Measurements from ENCODE around the gene CDH15.
A peak's percentile ranks its signal among the peaks of the same experiment; 100 is the strongest.
"Not testable (repeated sequence)": the region's sequence is repeated elsewhere in the genome, so short reads cannot be mapped to it uniquely, and the experiment has no call there.

Gene CDH15

DNA sequence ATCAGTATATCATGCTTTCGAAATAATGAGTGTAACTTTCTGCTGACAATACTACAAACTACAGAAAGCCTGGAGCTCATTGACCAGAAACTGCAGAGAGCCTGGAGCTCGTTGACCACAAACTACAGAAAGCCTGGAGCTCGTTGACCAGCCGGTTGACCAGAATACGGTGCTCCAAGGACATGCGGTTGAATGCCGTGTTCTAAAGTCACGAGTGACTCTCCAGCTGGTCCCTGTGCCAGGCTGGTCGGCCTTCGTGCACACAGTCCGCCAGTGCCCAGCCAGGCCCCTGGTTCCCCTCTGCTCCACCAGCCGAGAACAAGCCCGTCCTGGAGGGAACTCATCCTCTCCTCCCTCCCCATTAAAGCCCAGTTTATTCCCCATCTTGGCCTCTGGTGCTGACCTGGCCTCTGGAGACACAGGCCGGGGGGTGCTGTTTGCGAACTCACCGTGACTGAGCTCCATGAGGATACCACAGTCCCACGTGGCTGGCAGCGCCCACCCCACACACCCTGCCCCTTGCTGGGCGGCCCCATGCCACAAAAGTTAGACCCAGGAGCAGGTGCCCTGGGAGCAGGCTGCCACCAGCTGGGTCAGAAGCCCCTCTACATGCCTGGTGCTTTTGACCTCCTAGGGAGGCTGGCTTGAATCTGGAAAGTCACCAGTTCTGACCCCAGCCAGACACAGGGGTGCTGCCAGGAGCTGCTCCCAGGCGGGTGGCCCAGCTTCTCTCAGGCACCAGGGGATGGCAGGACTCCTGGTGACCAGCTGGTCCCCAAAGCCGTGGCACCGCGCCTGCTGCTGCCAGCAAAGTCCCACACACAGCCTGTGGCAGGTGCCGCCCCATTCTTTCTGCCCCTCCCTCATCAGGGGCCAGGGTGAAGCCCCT, 15.5 kb upstream of the CDH15 start:
- no peak for DNase-seq (ENCODE audit: low read depth in 4 of 4, low spot score in 1 of 4)

DNA sequence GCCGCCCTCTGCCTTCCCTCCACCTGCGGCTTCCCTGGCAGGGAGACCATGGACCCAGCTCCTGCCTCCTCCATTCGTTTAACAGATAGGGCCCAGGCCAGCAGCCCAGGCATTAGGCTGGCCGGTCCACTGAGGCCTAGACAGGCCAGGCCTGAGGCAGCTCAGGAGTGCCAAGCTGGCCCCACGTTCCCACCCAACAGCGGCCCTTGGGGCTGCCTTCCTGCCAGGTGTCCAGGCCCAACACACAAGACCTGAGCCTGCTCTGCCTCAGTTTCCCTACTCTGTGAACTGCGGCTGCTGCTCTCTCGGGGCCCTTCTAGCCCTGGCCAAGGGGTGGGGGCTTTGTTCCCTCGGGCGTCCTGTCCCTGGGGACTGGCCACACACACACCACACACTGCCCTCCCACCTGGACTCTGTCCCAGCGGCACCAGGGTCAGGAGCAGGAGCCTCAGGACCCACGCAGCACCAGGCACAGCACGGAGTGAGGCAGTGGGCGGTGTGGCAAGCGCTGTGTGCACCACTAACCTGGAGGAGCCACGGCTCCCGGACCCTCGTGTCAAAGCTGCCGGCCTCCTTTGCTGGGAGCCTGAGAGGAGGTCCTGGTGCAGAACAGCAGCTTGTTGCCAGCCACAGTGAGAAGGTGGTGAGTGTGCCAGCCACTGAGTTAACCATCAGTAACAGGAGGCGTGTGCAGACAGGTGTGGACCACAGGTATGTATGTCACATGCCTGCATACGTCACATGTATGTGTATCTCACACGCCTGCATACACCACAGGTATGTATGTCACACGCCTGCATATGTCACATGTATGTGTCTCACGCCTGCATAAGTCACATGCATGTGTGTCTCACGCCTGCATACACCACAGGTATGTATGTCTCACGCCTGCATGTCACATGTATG, 14.6 kb upstream of the CDH15 start:
- DNase-seq (ENCODE audit: low read depth in 4 of 4, low spot score in 1 of 4): no peak

DNA sequence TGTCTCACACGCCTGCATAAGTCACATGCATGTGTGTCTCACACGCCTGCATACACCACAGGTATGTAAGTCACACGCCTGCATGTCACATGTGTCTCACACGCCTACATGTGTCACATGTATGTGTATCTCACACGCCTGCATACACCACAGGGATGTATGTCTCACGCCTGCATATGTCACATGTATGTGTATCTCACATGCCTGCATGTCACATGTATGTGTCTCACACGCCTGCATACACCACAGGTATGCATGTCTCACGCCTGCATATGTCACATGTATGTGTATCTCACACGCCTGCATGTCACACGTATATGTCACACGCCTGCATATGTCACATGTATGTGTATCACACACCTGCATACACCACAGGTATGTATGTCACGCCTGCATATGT, 13.8 kb upstream of the CDH15 start:
- no peak for DNase-seq (ENCODE audit: low read depth in 4 of 4, low spot score in 1 of 4)

DNA sequence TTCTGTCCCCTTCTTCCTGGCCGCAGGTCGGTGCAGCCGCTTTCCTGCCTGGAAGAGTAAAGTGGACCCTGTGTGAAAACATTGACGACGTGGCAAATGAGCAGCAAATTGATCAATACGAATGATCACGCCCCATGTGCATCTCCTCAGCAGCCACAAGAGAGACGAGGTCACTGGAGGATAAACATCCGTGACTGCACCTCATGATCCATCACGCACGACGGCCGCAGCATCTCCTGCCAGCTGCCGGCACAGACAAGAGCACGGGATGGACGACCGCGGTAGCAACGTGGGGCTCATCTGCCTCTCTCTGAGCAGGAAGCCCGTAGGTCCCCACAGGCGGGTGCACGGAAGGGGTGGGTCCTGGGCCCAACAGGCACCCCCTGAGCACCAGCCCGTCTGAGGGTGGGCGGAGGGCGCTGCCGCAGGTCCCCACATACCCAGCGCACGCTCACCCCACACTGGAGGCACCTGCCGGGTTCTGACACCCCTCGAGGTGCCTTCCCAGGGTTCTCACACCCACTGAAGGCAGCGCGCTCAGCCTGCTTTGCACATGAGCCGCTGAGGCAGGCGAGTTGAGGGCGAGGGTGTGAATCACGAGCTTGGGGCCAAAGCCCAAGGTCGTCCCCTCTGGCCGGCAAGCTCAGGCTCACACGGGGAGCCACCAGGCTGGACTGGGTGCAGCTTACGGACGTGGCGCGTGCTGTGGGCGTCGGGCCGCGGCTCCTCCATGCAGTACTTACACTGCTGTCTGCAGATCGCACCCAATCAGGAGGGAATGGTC, 12.3 kb upstream of the CDH15 start:
- no peak for DNase-seq (ENCODE audit: low read depth in 4 of 4, low spot score in 1 of 4)

DNA sequence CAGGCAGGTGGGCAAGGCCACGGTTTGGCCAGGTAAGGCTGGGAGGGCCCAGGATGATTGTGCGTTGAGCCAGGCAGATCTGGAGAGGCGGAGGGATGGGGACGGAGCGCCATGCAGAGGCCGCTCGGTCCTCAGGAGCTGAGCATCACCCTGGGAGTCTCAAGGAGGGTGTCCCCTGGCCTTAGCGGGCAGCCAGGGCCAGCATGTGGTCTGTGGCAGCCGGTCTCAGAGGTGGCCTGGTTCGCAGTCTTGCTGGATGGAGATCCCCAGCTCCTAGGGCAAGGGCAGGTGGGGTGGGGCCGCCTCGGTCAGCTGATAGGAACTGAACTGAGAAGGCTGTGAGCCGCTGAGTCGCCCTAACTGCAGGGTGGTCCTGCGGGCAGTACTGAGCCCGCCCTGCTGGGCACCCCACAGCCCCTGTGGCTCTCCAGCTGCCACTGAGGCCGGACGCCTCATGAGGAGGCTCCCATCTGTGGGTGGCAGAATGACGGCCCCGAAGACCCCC, 11.6 kb upstream of the CDH15 start:
- DNase-seq (ENCODE audit: low read depth in 4 of 4, low spot score in 1 of 4): no peak

DNA sequence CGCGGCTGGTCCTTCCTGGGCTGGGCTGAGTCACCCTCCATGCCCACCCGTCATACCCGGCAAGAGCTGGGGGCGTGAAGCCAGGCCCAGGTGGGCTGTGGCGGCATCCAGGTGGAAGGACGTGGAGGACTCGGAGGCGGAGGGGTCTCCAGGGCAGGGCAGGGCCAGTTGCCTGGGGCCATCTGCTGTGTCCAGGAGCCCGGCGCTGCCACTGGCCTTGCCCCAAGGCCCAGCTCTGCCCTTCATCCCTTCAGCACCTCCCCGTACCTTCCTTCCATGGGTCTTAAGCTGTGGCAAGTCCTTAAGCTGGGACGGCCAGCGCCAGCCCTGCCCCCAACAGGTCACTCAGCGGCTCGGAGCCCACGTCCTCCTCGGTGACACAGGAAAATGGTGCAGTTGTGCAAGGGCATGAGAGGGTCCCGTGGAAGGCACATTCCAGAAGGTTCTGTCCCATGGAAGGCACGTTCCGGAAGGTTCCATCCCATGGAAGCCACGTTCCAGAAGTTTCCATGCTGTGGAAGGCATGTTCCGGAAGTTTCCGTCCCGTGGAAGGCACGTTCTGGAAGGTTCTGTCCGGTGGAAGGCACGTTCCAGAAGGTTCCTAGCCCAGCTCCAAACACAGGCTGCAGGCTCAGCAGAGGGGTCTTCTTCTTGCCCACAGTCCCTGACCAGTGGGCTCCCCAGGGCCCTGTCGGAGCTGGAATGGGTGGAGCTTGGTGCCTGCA, 10.4 kb upstream of the CDH15 start:
- no peak for DNase-seq (ENCODE audit: low read depth in 4 of 4, low spot score in 1 of 4)

DNA sequence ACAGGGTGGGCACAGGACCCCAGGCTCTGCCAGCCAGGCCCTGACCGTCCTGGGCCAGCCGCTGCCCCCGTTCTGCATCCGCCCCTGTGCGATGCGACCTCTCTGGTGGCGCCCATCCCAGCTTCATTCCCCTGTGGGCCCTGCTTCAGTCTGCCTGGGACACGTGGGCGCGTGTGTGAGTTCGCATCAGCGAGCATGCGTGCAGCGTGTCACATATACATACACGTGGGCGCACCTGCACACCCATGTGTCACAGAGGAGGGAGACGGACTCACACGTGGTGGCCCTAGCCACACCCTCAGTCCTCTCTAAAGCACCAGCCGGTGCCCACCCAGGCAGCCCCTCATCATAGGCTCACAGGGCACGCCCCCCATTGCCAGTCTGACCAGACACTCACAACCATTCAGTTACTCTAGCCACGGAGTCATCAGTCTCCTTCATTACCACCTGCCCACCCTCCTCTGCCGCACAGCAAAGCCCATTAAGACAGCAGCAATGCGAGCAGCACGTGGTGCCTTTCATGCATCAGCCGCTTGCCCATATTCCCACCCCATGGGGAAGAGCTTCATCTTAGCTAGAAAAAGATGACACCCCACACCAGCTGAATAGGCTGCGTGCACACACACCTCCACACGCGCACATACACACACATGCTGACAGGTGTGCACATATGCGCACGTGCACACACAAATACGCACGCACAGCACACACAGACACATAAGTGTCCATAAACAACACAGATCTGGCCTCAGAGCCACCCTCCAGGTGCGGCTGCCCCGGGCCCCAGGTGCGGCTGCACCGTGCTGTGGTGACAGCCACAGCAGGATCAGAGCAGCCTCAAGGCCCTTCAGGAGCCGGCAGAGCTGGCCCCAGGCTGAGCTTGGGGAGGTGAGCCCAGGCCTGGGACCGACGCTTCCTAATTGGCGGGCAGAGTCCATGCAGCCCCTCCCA, 9.5 kb upstream of the CDH15 start:
- DNase-seq (ENCODE audit: low read depth in 4 of 4, low spot score in 1 of 4): no peak

DNA sequence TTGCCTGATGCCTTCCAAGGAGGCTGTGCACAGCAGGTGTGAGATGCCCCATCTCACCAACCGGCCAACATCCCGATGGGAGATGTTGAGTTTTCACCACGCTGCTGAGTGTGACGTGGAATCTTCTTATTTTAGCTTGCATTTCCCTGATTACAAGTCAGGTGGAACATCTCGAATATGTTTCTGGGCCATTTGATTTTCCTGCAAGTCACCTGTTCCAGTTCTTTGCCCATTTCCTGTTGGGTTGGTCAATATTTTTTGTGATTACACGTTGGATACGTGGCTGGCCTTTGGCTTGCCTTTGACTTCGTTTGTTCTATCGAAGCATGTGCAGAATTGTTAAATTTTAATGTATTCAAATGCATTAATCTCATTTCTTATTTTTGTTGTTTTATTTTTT, 8.3 kb upstream of the CDH15 start:
- no peak for DNase-seq (ENCODE audit: low read depth in 4 of 4, low spot score in 1 of 4)

DNA sequence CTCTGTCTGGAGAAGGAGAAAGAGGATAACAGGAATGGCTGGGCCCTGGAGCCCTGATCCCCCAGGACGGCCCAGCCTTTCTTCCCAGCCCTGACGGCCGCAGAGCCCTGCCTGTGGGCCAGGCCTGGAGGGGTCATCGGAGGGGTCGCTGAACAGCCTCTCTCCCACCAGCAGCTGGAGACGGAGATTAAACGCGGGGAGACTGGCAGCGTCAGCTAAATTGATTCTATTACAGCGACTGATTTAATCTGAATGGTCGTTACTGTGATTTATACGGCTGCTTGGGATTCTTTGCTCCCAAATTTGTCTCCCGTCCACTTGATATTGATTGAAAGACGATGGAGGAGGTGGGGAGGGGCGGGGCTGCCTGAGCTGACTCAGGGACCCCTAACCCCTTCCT, 7.1 kb upstream of the CDH15 start:
- no peak for DNase-seq (ENCODE audit: low read depth in 4 of 4, low spot score in 1 of 4)

DNA sequence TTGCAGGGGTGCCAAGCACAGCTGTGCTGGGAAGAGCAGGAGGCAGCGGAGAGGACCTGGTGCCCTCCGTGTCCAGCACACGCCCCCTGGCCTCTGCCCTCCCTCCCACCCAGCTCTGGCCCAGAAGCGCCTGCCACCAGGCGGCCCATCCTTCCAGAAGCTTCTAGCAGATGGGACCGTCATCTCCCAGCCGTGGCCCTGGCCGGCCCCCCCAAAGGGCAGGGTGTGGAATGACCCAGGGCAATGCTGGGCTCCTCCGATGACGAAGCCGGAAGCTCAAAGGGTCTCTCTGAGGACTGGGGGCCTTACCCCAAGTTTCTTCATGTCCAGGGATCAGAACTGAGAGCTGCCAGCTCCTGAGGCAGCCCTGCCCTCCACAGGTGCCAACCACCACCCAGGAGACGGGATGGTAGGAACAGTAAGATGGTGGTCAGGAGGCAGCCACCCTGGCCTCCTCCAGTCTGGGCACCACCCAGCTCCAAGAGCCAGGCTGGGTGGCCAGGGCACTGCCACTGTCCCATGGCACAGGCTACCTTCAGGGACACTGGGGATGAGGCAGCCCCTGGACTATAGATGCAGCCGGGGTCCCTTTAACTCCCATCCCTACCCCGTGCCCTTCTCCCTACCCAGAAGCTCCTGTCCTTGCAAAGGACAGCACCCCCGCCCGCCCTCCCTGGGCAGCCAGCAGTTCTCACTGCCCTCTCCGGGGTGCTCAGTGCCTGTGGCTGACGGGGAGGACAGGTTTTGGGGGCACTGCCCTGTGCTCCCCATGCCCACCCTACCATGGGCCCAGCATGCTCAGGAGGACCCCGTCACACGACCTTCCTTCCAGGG, 6.5 kb upstream of the CDH15 start:
- no peak for DNase-seq (ENCODE audit: low read depth in 4 of 4, low spot score in 1 of 4)

DNA sequence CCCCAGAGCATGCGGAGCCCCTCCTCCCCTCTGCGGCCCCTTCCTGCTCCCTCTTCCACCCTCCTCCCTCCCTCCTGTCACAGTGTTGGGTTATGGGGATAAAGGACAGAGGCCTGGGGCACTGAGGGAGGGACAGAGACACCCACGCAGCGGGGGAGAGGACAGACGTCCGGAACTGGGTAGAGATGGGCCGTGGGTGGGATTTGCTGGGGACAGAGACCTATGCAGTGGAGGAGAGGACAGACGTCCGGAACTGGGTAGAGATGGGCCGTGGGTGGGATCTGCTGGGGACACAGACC, 5.9 kb upstream of the CDH15 start:
- not testable (repeated sequence) for DNase-seq (ENCODE audit: low read depth in 4 of 4, low spot score in 1 of 4)

DNA sequence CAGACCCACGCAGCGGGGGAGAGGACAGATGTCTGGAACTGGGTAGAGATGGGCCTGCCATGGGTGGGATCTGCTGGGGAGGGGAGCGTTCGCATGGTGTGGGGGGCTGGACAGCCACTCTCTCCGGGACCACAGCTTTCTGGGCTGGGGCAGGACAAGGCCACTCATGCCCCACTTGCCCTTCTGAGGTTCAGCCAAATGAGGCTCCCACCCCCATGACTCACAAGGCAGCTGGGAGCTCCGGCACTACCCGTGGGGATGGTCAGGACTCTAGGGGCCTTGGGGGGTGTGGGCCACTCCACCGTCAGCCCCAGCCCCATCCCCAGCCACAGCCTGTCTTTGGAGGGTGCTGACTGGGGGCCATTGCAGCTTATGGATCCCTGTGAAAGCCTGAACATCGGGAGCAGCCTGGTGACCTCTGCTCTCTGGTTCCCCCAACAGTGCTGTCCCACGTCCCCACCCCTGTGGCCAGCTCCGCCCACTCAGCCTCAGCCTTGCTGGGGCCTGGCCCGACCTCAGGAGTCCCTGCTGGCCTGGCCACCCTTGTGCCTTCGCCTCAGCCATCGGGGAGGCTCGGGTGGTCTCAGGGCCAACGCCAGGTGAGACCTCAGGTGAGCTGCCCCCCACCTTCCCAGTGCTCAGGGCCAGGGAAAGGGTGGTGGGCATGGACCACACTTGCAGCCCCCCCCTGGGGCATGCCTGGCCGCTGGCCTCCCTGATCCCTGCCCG, 4.7 kb upstream of the CDH15 start:
- no peak for DNase-seq (ENCODE audit: low read depth in 4 of 4, low spot score in 1 of 4)

DNA sequence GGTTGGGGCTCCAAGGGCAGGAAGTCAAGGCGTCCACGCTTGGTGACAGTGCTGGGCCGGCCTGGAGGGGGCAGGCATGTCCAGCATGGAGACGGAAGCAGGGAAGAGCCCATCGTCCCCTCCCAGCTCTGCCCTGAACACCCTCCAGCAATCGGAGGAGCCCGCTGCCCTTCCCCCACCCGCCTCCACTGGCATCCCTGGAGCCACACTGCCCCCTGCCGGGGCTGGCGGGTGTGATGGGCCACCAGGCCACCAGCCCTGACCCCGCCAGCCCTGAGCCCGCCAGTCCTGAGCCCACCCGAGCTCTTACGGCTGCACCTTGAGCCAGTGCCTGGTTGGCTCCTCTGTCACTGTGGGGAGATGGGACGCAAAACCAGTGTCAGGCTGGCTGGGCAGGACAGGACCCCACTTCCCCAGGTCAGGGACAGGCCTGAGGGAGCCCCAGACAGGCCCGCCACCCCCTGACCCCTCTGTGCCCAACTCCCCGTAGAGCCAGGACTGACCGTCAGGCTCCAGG, 4.1 kb upstream of the CDH15 start:
- peak; percentile 66 to 94 (median 80) for DNase-seq (ENCODE audit: low read depth in 4 of 4, low spot score in 1 of 4)

DNA sequence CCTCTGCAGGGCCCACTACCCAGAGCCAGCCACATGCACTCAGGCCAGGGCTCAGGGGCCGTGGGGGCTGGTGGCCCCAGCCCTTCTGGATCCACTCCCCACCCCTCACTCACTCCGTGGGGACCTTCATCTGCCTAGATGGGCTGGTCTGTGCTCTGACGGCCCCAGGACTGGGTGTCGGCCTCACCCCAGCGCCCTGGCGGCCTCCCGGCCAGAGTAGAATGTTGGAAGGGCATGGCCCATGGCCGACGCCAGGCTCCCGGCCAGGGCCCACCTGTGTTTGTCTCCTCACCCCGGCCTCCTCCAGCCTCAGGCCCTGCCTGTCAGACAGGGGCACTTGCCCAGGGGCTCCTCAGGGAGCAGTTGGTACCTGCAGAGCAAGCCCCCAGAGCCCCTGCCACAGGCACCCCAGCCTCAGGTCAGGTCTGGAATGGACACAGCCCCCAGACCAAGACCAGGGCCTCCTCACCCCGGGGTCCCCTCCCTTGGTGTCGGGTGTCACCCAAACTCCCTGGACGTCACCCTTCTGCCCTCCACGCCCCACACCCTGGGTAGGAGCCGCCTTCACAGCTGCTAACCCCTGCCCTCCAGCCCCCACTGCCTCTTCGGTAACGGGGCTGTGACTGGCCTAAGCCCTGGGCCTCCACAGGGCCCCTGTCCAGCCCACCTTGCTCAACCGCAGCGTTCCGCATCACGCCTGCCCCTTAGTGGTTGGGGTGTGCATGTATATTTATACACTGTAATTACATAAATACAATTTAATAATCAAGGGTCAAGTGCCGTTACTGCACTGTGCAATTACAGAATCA, 3.0 kb upstream of the CDH15 start:
- DNase-seq (ENCODE audit: low read depth in 4 of 4, low spot score in 1 of 4): no peak

DNA sequence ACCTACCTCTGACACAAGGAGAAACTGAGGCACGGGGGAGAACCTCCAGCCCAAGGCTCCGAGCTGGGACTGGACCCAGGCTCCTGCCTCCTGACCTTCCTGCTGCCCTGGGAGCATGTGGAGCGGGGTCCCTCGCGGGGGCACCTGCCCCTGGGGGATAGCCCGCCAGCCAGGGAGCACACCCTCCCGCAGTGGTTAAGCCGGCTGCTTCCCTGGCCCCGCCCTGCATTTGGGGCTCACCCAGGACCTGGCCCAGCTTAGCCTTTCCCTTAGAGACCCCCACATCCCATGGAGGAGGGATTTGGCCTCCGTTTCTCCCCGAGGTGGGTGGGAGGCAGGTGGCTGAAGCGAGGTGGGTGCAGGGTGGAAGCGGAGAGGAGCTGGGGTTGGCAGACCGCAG, 1.8 kb upstream of the CDH15 start:
- no peak for DNase-seq (ENCODE audit: low read depth in 4 of 4, low spot score in 1 of 4)

DNA sequence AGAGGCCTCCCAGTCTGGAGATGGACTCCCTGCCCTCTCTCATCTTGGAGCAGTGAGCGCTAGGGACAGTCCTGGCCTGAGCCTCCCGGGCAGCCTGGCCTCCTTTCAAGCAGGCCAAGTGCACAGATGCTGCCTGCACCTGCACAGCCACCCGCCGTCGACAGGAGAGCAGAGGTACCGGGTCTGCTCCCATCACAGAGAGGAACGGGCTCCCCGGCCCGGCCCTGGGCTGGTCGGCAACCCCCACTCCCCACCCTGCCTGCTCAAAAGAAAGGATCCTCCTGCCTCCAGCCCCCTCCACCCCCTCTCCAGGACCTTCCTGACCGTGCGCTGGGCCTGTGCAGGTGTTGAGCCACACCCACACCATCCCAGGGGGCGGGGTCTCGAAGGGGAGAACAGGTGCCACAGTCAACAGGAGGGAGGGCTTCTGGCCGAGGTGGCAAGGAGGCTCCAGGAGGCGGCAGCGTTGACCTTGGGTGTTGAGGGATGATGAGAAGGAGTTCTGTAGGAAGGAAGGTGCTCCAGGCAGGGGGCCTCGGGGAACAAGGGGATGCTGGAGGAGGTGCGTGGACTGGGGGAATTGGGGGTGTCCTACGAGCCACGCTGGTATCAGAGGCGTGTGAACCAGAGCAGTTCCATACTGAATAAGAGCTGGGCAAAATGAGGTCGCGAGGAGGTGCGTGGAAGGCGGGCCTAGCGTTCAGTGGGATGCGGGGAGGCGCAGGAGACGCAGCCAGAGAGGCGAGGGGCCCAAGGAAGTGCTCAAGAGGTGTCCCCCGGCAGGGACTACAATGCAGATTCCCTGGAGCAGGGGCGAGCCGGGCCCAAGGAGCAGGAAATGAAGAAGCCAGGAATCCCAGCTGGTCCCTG, 967 bp upstream of the CDH15 start:
- no peak for DNase-seq (ENCODE audit: low read depth in 4 of 4, low spot score in 1 of 4)
